HG03342 (cell line): ENCODE measurements around the gene HMGCLL1.

Source experiments
- ATAC-seq: cut with Tn5 transposase; IDR thresholded peaks from one replicate; pipeline ENCODE4 v1.9.1; 2021; ENCODE audit warnings: mild to moderate bottlenecking, moderate library complexity; ENCODE audit not compliant: unreplicated experiment

Gene HMGCLL1

GRCh38 chr6:55447891-55448290 lies 131.1 kb downstream of the HMGCLL1 start:
- ATAC-seq = no peak

- no peak for ATAC-seq
Measured at GRCh38 chr6:55445648-55446204, 133.3 kb downstream of the HMGCLL1 start.

GRCh38 chr6:55443238-55444134 lies 135.5 kb downstream of the HMGCLL1 start:
- no peak for ATAC-seq

GRCh38 chr6:55438203-55438602 lies 140.8 kb downstream of the HMGCLL1 start:
- ATAC-seq = no peak

- no peak for ATAC-seq
Measured at GRCh38 chr6:55437141-55437540, 141.9 kb downstream of the HMGCLL1 start.

- ATAC-seq = no peak
Measured at GRCh38 chr6:55433446-55434130, 145.4 kb downstream of the HMGCLL1 start.

GRCh38 chr6:55423933-55424332 lies 155.1 kb downstream of the HMGCLL1 start:
- no peak for ATAC-seq

- ATAC-seq = no peak
Measured at GRCh38 chr6:55410674-55411073, 168.3 kb downstream of the HMGCLL1 start.

GRCh38 chr6:55405474-55406235 lies 173.3 kb downstream of the HMGCLL1 start:
- ATAC-seq = no peak

GRCh38 chr6:55399351-55399750 lies 179.6 kb downstream of the HMGCLL1 start:
- ATAC-seq = no peak

GRCh38 chr6:55397986-55398385 lies 181.0 kb downstream of the HMGCLL1 start:
- ATAC-seq = no peak

- no peak for ATAC-seq
Measured at GRCh38 chr6:55395871-55396270, 183.1 kb downstream of the HMGCLL1 start.

GRCh38 chr6:55388211-55388610 lies 190.8 kb downstream of the HMGCLL1 start:
- ATAC-seq = no peak
